HG03108 (cell line): ENCODE results near the gene MTMR12.

Source experiments
- ATAC-seq: cut with Tn5 transposase; IDR thresholded peaks from one replicate; pipeline ENCODE4 v1.9.1; 2021; ENCODE audit warnings: moderate library complexity; ENCODE audit not compliant: unreplicated experiment

The MTMR12 gene

GRCh38 chr5:32201122-32201753 is 111.5 kb downstream of the MTMR12 start:
- no peak for ATAC-seq

- no peak for ATAC-seq
Measured at GRCh38 chr5:32197032-32197431, 115.7 kb downstream of the MTMR12 start.

- ATAC-seq, result no peak
Measured at GRCh38 chr5:32195265-32195664, 117.5 kb downstream of the MTMR12 start.

GRCh38 chr5:32193591-32193990 is 119.1 kb downstream of the MTMR12 start:
- ATAC-seq, result peak; percentile 66

GRCh38 chr5:32190095-32190494 is 122.6 kb downstream of the MTMR12 start:
- no peak for ATAC-seq

- ATAC-seq, result no peak
Measured at GRCh38 chr5:32187675-32188074, 125.1 kb downstream of the MTMR12 start.

- peak; percentile 87 for ATAC-seq
Measured at GRCh38 chr5:32182463-32183063, 130.2 kb downstream of the MTMR12 start.
